Stimulated activated CD4-positive, alpha-beta T cell treated with anti-CD3 and anti-CD28 coated beads, TNF-alpha, amount 100 ng/mL, for 48 hours (primary cell): ENCODE data around the gene MDH1.

ENCODE experiments used
- DNase-seq, 3 donors: peaks; one replicate each; pipeline ENCODE4 v3.0.0-alpha.2; 2020; ENCODE audit warnings: low read depth in 3 of 3

Gene MDH1

GRCh38 chr2:63632382-63632781 is 43.6 kb downstream of the MDH1 start:
- no peak for DNase-seq

GRCh38 chr2:63639344-63639743 is 50.6 kb downstream of the MDH1 start:
- no peak for DNase-seq

GRCh38 chr2:63642946-63643345 is 54.2 kb downstream of the MDH1 start:
- no peak for DNase-seq

GRCh38 chr2:63643486-63643885 is 54.7 kb downstream of the MDH1 start:
- no peak for DNase-seq

- DNase-seq = no peak
Observed at GRCh38 chr2:63648632-63649031, 59.9 kb downstream of the MDH1 start.

GRCh38 chr2:63649829-63650228 is 61.1 kb downstream of the MDH1 start:
- DNase-seq = no peak

- no peak for DNase-seq
Observed at GRCh38 chr2:63650756-63651155, 62.0 kb downstream of the MDH1 start.

- no peak for DNase-seq
Observed at GRCh38 chr2:63651356-63651755, 62.6 kb downstream of the MDH1 start.

GRCh38 chr2:63651861-63652651 is 63.3 kb downstream of the MDH1 start:
- no peak for DNase-seq

- no peak for DNase-seq
Observed at GRCh38 chr2:63652652-63652985, 63.9 kb downstream of the MDH1 start.

GRCh38 chr2:63654959-63655358 is 66.2 kb downstream of the MDH1 start:
- peak; percentile 4 to 24 (median 10) for DNase-seq
